Large intestine (tissue), 3 donors: ENCODE measurements around the gene ORAI3. TPM values are rescaled to one million over a fixed set of nuclear protein-coding genes. Genes with fewer than 3 reads are reported as not detected.
A peak's percentile ranks its signal among the peaks of the same experiment; 100 is the strongest.

ENCODE experiments used
- DNase-seq, 2 donors: peaks; one replicate each; pipeline versions ENCODE4 v3.0.0 to v3.0.0-alpha.2; 2013
- H3K27ac ChIP-seq: one replicate; pipeline ENCODE4 v1.5.1; 2013; ENCODE audit warnings: low read length
- H3K27me3 ChIP-seq: 2 replicates; pipeline ENCODE4 v1.6.1; 2013; ENCODE audit warnings: low read length; ENCODE audit not compliant: control insufficient read depth, insufficient read depth
- H3K36me3 ChIP-seq: 2 replicates; pipeline ENCODE4 v1.6.1; 2013; ENCODE audit warnings: low read length; ENCODE audit not compliant: control insufficient read depth, insufficient read depth
- H3K4me1 ChIP-seq: one replicate; pipeline ENCODE4 v1.6.1; 2013; ENCODE audit warnings: low read length; ENCODE audit not compliant: control insufficient read depth, insufficient read depth
- H3K4me3 ChIP-seq: one replicate; pipeline ENCODE4 v1.5.1; 2013; ENCODE audit warnings: low read length
- H3K9me3 ChIP-seq: one replicate; pipeline ENCODE4 v1.6.1; 2013; ENCODE audit warnings: mild to moderate bottlenecking, low read depth, low read length, moderate library complexity; ENCODE audit not compliant: control insufficient read depth
- WGBS: methylation state at CpG from one replicate; pipeline ENCODE4 v1.1.5; 2013; ENCODE audit warnings: low lambda C conversion rate; ENCODE audit not compliant: insufficient coverage; 5-methylcytosine and 5-hydroxymethylcytosine counted together
- polyA plus RNA-seq: library from polyadenylated mRNA; unstranded; fragments of 120-200 nt; gene quantifications from one replicate; pipeline ENCODE4 v1.2.1, GENCODE V29; 2013

The ORAI3 gene
- polyA plus RNA-seq, 1 donor = 24.5 TPM

GRCh38 chr16:30983289-30983889 is 34.5 kb downstream of the ORAI3 start:
- Histone ChIP-seq H3K9me3 (no peaks in the 10 kb centered on the region), H3K27ac (no peak overlapping the region), H3K27me3 (no peaks in the 10 kb centered on the region), H3K4me3 (no peak overlapping the region), H3K4me1 (peaks cover 9% of the 10 kb centered on the region), H3K36me3 (peaks cover 56% of the 10 kb centered on the region)
- WGBS = no CpG with 5 or more reads among the region's 25 CpGs
- DNase-seq = no peak

- no peak overlapping the region for H3K4me3 ChIP-seq
- H3K4me1 ChIP-seq = peaks cover 9% of the 10 kb centered on the region
- no CpG with 5 or more reads among the region's 14 CpGs for WGBS
- H3K9me3 ChIP-seq = no peaks in the 10 kb centered on the region
- peaks cover 55% of the 10 kb centered on the region for H3K36me3 ChIP-seq
- DNase-seq = no peak
- H3K27me3 ChIP-seq = no peaks in the 10 kb centered on the region
- H3K27ac ChIP-seq = no peak overlapping the region
Observed at GRCh38 chr16:30983898-30984610, 35.2 kb downstream of the ORAI3 start.

GRCh38 chr16:30984669-30985400 is 36.0 kb downstream of the ORAI3 start, which contains the start of gene HSD3B7:
Gene HSD3B7, plus strand, starts transcription at chr16:30985207. Its CDS starts 452 bp downstream, at chr16:30985659.
- Histone ChIP-seq H3K9me3 (no peaks in the 10 kb centered on the region), H3K27me3 (no peaks in the 10 kb centered on the region), H3K27ac (peak within 1 kb of the TSS; percentile 84), H3K36me3 (peaks cover 50% of the 10 kb centered on the region), H3K4me3 (peak within 1 kb of the TSS; percentile 64), H3K4me1 (peaks cover 9% of the 10 kb centered on the region)
- no CpG with 5 or more reads among the region's 24 CpGs for WGBS
- DNase-seq = peak; percentile 66 to 79

- peak overlapping the region; percentile 64 for H3K4me3 ChIP-seq
- peak overlapping the region; percentile 84 for H3K27ac ChIP-seq
- H3K4me1 ChIP-seq = peaks cover 9% of the 10 kb centered on the region
- H3K27me3 ChIP-seq = no peaks in the 10 kb centered on the region
- peaks cover 43% of the 10 kb centered on the region for H3K36me3 ChIP-seq
- peak; percentile 76 to 82 for DNase-seq
- no peaks in the 10 kb centered on the region for H3K9me3 ChIP-seq
- no CpG with 5 or more reads among the region's 20 CpGs for WGBS
Observed at GRCh38 chr16:30985401-30986128, 36.7 kb downstream of the ORAI3 start.

- peaks cover 38% of the 10 kb centered on the region for H3K36me3 ChIP-seq
- no peak for DNase-seq
- H3K4me1 ChIP-seq = peaks cover 9% of the 10 kb centered on the region
- WGBS = no CpG with 5 or more reads among the region's 29 CpGs
- H3K27ac ChIP-seq = no peak overlapping the region
- no peaks in the 10 kb centered on the region for H3K27me3 ChIP-seq
- H3K9me3 ChIP-seq = no peaks in the 10 kb centered on the region
- no peak overlapping the region for H3K4me3 ChIP-seq
Observed at GRCh38 chr16:30986129-30986991, 37.5 kb downstream of the ORAI3 start.

- Histone ChIP-seq H3K27me3 (no peaks in the 10 kb centered on the region), H3K4me1 (peaks cover 9% of the 10 kb centered on the region), H3K9me3 (no peaks in the 10 kb centered on the region), H3K4me3 (no peak overlapping the region), H3K27ac (no peak overlapping the region), H3K36me3 (peaks cover 31% of the 10 kb centered on the region)
- no peak for DNase-seq
- no CpG with 5 or more reads among the region's 30 CpGs for WGBS
Observed at GRCh38 chr16:30987581-30988190, 38.8 kb downstream of the ORAI3 start.

- no peak for DNase-seq
- H3K36me3 ChIP-seq = peaks cover 15% of the 10 kb centered on the region
- H3K27ac ChIP-seq = no peak overlapping the region
- no CpG with 5 or more reads among the region's 23 CpGs for WGBS
- H3K27me3 ChIP-seq = no peaks in the 10 kb centered on the region
- no peaks in the 10 kb centered on the region for H3K9me3 ChIP-seq
- peaks cover 9% of the 10 kb centered on the region for H3K4me1 ChIP-seq
- no peak overlapping the region for H3K4me3 ChIP-seq
Observed at GRCh38 chr16:30989469-30990047, 40.7 kb downstream of the ORAI3 start.

GRCh38 chr16:30990105-30990504 is 41.2 kb downstream of the ORAI3 start:
- H3K4me3 ChIP-seq = no peak overlapping the region
- H3K9me3 ChIP-seq = no peaks in the 10 kb centered on the region
- H3K4me1 ChIP-seq = peaks cover 9% of the 10 kb centered on the region
- H3K36me3 ChIP-seq = peaks cover 13% of the 10 kb centered on the region
- WGBS = no CpG with 5 or more reads among the region's 12 CpGs
- no peak overlapping the region for H3K27ac ChIP-seq
- no peaks in the 10 kb centered on the region for H3K27me3 ChIP-seq
- no peak for DNase-seq

GRCh38 chr16:30991052-30991451 is 42.2 kb downstream of the ORAI3 start:
- no CpG with 5 or more reads among the region's 8 CpGs for WGBS

More at GRCh38 chr16:30991052-30991451, 42.2 kb downstream of the ORAI3 start:
- peaks cover 2% of the 10 kb centered on the region for H3K4me1 ChIP-seq
- peaks cover 13% of the 10 kb centered on the region for H3K36me3 ChIP-seq
- no peak overlapping the region for H3K4me3 ChIP-seq
- DNase-seq = no peak
- H3K27me3 ChIP-seq = no peaks in the 10 kb centered on the region
- no peaks in the 10 kb centered on the region for H3K9me3 ChIP-seq
- H3K27ac ChIP-seq = no peak overlapping the region
